Smooth muscle cell (in vitro differentiated cells): ENCODE measurements around the gene PSMA1. TPM values are rescaled to one million over a fixed set of nuclear protein-coding genes. Genes with fewer than 3 reads are reported as not detected.

Source experiments
- DNase-seq: peaks from one replicate; lab custom pipeline; 2025; ENCODE audit not compliant: unreplicated experiment; lab: John Stamatoyannopoulos, UW
- H2AFZ ChIP-seq: fragments of 200-600 bp; sonication (generic); 2 replicates; pipeline ENCODE4 v1.6.0; 2016; ENCODE audit warnings: antibody characterized with exemption, low read depth, mild to moderate bottlenecking
- H3F3A ChIP-seq: fragments of 200-600 bp; sonication (generic); 2 replicates; pipeline ENCODE4 v1.6.0; 2017; ENCODE audit warnings: antibody characterized with exemption, low read depth
- H3K27ac ChIP-seq: fragments of 200-600 bp; sonication (generic); 2 replicates; pipeline ENCODE4 v1.5.1; 2016; ENCODE audit warnings: low read depth, mild to moderate bottlenecking
- H3K27me3 ChIP-seq: fragments of 200-600 bp; sonication (generic); 2 replicates; pipeline ENCODE4 v1.6.1; 2016; ENCODE audit warnings: low read depth, mild to moderate bottlenecking
- H3K36me3 ChIP-seq: fragments of 200-600 bp; sonication (generic); 2 replicates; pipeline ENCODE4 v1.5.1; 2016; ENCODE audit warnings: low read depth
- H3K4me1 ChIP-seq: fragments of 200-600 bp; sonication (generic); 2 replicates; pipeline ENCODE4 v1.5.1; 2016; ENCODE audit warnings: low read depth
- H3K4me2 ChIP-seq: fragments of 200-600 bp; sonication (generic); 2 replicates; pipeline ENCODE4 v1.6.0; 2016; ENCODE audit warnings: mild to moderate bottlenecking
- H3K4me3 ChIP-seq: fragments of 200-600 bp; sonication (generic); 2 replicates; pipeline ENCODE4 v1.5.1; 2016; ENCODE audit warnings: mild to moderate bottlenecking
- H3K79me2 ChIP-seq: fragments of 200-600 bp; sonication (generic); 2 replicates; pipeline ENCODE4 v1.6.0; 2016; ENCODE audit warnings: low read depth, mild to moderate bottlenecking
- H3K9ac ChIP-seq: fragments of 200-600 bp; sonication (generic); 2 replicates; pipeline ENCODE4 v1.6.0; 2016; ENCODE audit warnings: low read depth
- H3K9me3 ChIP-seq: fragments of 200-600 bp; sonication (generic); replicated peaks from 2 replicates; pipeline ENCODE4 v1.5.1; 2016; ENCODE audit warnings: low read depth
- H4K20me1 ChIP-seq: fragments of 200-600 bp; sonication (generic); 2 replicates; pipeline ENCODE4 v1.6.0; 2016; ENCODE audit warnings: low read depth
- WGBS: methylation state at CpG from one replicate; pipeline ENCODE4 v1.1.7; 2016; ENCODE audit warnings: low lambda C conversion rate; 5-methylcytosine and 5-hydroxymethylcytosine counted together
- polyA plus RNA-seq: library from polyadenylated mRNA; unstranded; fragments of >200 nt; fragmentation: Nextera tagmentation; extraction: Ambion mirVana; gene quantifications from 2 replicates; pipeline ENCODE4 v1.2.1, GENCODE V29; 2016
- total RNA-seq: library from RNA; depleted of rRNA; stranded (reverse); fragments of >200 nt; gene quantifications from 2 replicates; pipeline ENCODE4 v1.2.3, GENCODE V29; 2014
- TF ChIP-seq, protein P1 (sequence below): fragments of 200-600 bp; sonication (generic); IDR thresholded peaks from 2 replicates; pipeline ENCODE4 v1.5.1; 2017; ENCODE audit warnings: borderline replicate concordance, mild to moderate bottlenecking, antibody characterized with exemption; ENCODE audit not compliant: insufficient read depth, poor library complexity, severe bottlenecking

PSMA1 gene
- total and polyA plus RNA-seq, 2 experiments from 2014 or later, result 205 to 256 TPM

DNA sequence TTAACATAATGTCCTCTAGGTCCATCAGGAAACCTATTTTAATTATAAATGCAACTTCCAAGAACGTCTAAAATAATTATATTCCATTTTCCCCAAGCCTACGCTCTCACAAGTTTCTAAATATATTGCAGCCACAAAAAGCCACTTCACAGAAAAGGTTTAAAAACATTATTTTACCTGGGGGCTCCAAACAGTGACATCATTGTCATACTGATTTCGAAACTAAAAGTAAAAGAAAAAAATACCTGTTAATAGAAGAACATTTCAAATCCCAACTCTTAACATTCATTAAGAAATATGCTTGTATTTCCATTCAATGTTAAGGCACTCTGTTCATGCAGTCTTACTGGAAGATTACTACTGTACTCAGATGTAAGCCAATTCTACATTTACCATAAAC lies 1.4 kb downstream of the PSMA1 start:
- Histone ChIP-seq H3K36me3 (peaks cover 21% of the 10 kb centered on the region), H3K4me3 (peak overlapping the region; percentile 70), H3K4me1 (peaks cover 10% of the 10 kb centered on the region), H3K9ac (peak overlapping the region; percentile 94), H3K27ac (peak overlapping the region; percentile 88), H3K79me2 (peaks cover 39% of the 10 kb centered on the region), H3F3A (no peaks in the 10 kb centered on the region), H4K20me1 (peaks cover 8% of the 10 kb centered on the region), H2AFZ (no peak overlapping the region), H3K27me3 (no peaks in the 10 kb centered on the region), H3K9me3 (no peaks in the 10 kb centered on the region), H3K4me2 (peak overlapping the region; percentile 91)
- no peak for DNase-seq
- WGBS, result 87% methylated on average over 3 of the region's 3 CpGs
- TF ChIP-seq, protein P1, sequence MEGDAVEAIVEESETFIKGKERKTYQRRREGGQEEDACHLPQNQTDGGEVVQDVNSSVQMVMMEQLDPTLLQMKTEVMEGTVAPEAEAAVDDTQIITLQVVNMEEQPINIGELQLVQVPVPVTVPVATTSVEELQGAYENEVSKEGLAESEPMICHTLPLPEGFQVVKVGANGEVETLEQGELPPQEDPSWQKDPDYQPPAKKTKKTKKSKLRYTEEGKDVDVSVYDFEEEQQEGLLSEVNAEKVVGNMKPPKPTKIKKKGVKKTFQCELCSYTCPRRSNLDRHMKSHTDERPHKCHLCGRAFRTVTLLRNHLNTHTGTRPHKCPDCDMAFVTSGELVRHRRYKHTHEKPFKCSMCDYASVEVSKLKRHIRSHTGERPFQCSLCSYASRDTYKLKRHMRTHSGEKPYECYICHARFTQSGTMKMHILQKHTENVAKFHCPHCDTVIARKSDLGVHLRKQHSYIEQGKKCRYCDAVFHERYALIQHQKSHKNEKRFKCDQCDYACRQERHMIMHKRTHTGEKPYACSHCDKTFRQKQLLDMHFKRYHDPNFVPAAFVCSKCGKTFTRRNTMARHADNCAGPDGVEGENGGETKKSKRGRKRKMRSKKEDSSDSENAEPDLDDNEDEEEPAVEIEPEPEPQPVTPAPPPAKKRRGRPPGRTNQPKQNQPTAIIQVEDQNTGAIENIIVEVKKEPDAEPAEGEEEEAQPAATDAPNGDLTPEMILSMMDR, result no peak

DNA sequence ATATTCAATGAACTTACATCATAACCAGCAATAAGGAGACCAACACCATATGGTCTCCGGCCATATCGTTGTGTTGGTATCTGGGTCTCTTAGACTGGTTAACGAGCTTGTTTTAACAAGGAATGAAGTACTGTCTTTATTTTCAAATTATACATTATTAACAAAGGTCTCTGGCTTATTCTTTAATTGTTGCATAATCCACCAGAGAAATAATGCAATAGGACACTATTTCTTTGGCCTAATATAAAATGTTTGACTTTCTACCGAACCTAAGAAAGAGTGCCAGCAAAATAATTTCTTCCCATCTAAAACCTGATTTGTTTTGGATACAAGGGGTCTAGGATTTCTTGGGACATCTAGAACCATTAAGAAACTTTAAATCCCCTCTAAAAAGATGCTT lies 6.4 kb downstream of the PSMA1 start:
- Histone ChIP-seq H4K20me1 (peaks cover 14% of the 10 kb centered on the region), H3K9me3 (no peaks in the 10 kb centered on the region), H2AFZ (no peak overlapping the region), H3K79me2 (peaks cover 39% of the 10 kb centered on the region), H3F3A (no peaks in the 10 kb centered on the region), H3K36me3 (peaks cover 60% of the 10 kb centered on the region), H3K27me3 (no peaks in the 10 kb centered on the region), H3K4me1 (peaks cover 4% of the 10 kb centered on the region), H3K9ac (no peak overlapping the region), H3K4me3 (no peak overlapping the region), H3K27ac (no peak overlapping the region), H3K4me2 (no peak overlapping the region)
- 100% methylated on average over 4 of the region's 4 CpGs for WGBS
- TF ChIP-seq, protein P1, result no peak
- DNase-seq, result no peak

DNA sequence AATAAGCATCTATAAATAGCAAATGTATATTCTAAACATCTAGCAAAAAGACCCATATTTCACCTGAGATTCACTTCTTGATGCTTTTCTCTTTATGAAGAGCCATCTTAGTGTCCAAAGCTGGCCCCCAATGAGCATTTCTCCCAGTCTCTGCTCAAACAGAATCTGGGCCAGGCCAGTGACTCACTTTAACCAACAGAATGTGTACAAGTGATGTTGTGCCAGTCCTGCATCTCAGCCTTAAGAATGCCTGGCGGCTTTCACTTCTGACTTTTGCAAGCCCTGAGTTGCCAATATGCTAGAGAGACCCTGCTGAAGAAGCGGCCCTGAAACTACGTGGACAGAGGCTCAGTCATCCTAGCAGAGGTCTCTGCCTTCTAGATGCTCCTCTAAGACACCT lies 13.7 kb downstream of the PSMA1 start:
- Histone ChIP-seq H3K9ac (no peak overlapping the region), H3K4me3 (no peak overlapping the region), H3K27me3 (no peaks in the 10 kb centered on the region), H3K36me3 (peaks cover 40% of the 10 kb centered on the region), H3K4me1 (no peaks in the 10 kb centered on the region), H4K20me1 (peaks cover 8% of the 10 kb centered on the region), H2AFZ (no peak overlapping the region), H3K27ac (no peak overlapping the region), H3K4me2 (no peak overlapping the region), H3K9me3 (no peaks in the 10 kb centered on the region), H3K79me2 (no peaks in the 10 kb centered on the region), H3F3A (peaks cover 14% of the 10 kb centered on the region)
- TF ChIP-seq, protein P1, result no peak
- DNase-seq, result no peak
- 90% methylated on average over 3 of the region's 3 CpGs for WGBS

DNA sequence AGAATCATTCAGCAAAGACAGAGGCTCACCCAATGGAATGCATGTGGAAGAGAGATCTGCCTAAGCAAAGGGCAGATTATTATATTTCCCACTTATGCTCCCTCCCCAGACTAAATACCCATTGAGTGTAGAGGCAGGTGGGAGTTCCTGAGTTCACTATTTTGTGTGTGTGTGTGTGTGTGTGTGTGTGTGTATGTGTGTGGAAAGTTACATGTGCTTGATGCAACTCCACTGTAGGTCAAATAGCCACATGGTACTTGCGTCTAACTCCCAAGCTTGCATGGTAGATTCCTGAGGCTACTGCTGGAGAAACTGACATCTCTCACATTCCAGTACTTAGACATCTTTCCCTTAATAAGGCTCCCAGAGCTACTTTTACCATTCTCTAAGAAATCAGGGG lies 17.2 kb downstream of the PSMA1 start:
- no peak for DNase-seq
- WGBS, result 38% methylated on average over 1 of the region's 1 CpG
- no peak overlapping the region for H2AFZ ChIP-seq
- H3F3A ChIP-seq, result peaks cover 15% of the 10 kb centered on the region
- no peak overlapping the region for H3K27ac ChIP-seq
- H3K79me2 ChIP-seq, result peaks cover 16% of the 10 kb centered on the region
- TF ChIP-seq, protein P1, result no peak
- H4K20me1 ChIP-seq, result peaks cover 7% of the 10 kb centered on the region
- H3K4me3 ChIP-seq, result no peak overlapping the region
- peaks cover 10% of the 10 kb centered on the region for H3K4me1 ChIP-seq
- H3K27me3 ChIP-seq, result no peaks in the 10 kb centered on the region
- peaks cover 20% of the 10 kb centered on the region for H3K36me3 ChIP-seq
- H3K4me2 ChIP-seq, result no peak overlapping the region
- H3K9ac ChIP-seq, result no peak overlapping the region
- H3K9me3 ChIP-seq, result no peaks in the 10 kb centered on the region
